ENCODE data around the gene ASCC1.

DNA sequence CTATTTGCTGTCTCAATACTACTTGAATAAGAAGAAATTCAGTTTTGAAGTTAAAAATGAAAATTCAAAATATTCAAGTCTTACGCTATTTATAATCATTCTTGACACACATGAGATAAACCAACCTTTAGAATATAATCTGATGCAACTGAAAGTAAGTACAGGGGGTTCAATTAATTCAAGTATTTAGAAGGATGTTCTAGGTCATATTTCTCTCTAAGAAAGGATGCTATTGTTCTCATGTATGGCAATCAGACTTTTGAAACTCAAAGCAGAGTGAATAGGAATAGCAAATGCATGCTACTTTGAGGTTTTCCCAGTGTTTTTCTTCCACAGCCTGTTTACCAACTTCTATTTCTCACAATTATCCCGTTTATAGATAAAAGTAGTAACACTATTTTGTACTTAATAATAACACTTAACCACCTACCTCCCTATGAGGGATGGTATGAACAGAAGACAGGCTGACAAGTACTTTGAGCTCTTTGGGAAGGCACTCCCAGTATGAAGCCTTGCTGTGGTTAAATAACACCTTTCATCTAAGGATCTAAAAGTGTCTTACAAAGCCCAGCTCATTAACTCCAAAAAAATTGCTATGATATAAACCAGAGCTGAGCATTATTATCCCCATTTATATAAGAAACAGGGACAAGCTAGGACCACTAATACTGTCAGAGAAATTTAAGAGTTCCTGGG, 109.8 kb downstream of the ASCC1 start:
- TF ChIP-seq, protein P1, sequence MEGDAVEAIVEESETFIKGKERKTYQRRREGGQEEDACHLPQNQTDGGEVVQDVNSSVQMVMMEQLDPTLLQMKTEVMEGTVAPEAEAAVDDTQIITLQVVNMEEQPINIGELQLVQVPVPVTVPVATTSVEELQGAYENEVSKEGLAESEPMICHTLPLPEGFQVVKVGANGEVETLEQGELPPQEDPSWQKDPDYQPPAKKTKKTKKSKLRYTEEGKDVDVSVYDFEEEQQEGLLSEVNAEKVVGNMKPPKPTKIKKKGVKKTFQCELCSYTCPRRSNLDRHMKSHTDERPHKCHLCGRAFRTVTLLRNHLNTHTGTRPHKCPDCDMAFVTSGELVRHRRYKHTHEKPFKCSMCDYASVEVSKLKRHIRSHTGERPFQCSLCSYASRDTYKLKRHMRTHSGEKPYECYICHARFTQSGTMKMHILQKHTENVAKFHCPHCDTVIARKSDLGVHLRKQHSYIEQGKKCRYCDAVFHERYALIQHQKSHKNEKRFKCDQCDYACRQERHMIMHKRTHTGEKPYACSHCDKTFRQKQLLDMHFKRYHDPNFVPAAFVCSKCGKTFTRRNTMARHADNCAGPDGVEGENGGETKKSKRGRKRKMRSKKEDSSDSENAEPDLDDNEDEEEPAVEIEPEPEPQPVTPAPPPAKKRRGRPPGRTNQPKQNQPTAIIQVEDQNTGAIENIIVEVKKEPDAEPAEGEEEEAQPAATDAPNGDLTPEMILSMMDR (IDR thresholded peaks at IDR 0.05; ENCODE audit: low read length), result no peak
- TF ChIP-seq EZH2 (optimal IDR thresholded peaks at IDR 0.05; ENCODE audit: low read depth, low read length), result no peak
